ENCODE results near the gene MYO16.

Gene MYO16

DNA sequence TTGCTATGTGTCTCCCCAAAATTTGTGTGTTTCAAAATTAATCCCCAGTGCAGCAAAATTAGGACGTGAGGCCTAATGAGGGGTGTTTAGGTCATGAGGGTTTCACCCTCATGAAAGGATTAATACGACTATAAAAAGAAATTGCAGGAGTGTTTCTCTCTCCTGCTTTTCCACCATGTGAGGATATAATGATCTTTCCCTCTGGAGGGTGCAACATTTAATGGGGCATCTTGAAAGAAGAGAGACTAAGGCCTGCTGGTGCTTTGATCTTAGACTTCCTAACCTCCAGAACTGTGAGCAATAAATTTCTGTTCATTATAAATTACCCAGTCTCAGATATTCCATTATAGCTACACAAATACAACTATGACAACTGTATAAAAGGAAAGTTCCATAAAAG lies 183.2 kb downstream of the MYO16 start:
- DNase-seq: no peak

DNA sequence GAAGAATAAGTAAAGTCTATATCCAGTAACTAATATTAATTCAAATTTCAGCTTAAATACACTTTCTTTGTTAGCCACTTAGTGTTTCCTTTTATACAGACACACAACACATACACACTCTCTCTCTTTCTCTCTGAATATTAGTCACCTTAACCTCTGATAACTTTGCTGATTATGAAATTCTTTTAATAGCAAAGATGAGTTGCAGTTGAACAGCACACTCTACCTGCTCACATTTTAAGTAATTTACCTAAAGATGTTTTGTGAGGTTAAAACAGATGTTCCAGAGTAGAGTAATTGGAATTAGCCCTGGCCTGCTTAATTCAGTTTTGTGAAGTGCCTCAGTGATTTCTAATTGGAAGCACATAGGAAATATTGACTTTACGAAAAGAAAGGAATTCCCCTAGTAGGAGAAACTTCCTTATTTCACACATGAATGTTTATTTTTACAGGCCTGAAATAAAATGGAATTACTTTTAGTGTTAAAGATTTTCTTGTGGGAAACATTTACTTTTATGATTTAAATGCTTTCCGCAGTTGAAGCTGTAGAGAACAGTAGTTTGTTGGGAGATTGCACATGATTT lies 184.3 kb downstream of the MYO16 start:
- no peak for DNase-seq

DNA sequence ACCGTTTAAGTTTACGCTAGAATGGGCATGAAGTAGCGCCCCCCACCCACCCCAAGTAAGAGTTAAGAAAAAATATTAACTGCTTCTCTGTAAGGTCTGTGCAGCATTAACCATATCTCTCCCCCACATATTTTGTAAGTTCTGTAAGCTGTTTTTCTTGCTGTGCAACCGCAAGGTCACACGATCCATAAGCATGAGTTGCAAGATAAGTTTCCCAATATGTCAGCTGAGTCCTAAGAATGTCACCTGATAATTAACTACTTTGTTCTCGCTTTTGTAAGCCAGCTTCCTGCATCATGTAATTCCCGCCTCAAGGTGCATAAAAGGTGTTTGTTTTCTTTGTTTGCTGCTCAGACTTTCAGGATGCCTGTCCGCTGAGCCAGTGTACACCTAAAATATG lies 187.0 kb downstream of the MYO16 start:
- DNase-seq: no peak

DNA sequence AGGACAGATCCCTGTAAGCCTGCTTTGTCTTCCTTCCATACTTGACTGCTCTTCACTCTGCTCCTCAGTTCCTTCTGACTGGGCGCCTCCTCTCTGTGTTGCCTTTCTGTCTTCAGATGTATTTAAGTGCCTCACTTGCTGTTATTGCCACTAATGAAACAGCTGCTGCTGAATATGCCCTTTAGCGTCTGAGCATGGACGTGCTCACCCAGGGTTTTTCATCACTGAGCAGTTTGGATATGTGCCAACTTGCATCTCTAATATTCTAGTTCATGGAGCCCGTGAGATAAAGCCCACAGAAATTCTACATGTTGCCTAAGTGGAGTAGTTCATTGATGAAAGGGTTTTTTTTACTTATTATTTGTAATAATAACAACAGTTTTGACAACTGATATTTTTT lies 198.2 kb downstream of the MYO16 start:
- no peak for DNase-seq

DNA sequence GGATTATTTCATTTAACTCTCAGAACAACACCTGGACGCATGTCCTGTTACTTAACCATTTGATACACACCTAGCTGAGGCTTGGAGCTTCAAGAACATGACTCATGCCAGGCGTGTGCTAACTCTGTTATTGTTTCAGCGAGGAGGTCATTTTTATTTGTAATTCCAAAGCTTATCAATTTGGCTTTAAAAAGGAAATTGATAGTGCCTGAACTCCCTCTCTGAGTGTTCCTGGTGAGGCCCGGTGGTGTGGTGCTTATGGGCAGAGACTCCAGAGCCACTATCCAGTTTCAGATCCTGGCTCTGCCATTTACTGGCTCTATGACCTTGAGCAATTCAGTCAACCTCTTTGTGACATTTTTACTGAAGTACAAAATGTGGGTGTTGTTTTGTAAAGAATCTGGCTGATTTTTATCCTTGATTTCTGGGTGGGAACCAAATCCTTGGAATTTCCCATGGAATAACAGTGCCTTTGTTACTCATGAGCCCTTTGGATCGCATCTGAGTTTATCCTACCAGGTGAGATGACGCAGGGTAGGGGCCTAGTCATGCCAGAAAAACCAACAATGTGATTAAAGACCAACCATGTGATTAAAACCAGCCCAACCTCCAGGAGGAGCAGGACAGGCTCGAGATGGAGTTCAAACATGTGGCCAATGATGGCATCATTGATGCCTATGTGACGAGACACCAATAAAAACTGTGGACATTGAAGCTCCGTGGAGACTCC lies 198.8 kb downstream of the MYO16 start:
- no peak for DNase-seq

DNA sequence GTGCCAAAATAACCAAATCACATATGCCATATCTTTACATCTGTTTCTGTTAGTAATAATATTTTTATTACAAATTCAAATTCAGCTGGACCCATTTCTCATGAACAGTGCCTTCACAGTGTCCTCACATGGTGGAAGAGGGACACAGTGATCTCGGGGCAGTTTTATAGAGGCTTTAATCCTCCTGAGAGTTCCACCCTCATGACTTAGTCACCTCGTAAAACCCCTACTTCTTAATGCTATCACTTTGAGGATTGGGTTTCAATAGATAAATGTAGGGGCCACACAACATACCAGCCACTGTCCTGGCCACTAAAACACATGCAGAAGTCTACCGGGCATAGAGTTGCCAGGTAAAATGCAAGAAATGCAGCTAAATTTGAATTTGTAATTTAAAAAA lies 201.5 kb downstream of the MYO16 start:
- no peak for DNase-seq

DNA sequence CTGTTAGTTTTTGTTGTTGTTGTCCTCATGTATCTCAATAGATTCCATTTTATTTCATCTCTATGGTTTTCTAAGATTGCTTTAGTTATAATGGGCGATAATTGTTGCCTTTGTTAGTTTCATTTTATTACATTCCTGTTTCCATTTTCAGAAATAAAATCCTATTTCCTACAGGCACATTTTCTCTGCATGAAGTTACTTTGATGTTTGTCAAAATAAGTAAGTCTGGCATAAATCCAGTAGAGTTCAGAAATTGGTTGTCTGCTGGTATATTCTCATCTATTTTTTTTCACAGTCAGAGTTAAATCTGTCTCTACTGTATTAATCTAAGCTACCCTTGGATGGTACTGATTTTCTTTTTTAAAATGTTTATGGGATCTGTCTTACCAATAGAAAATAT lies 204.1 kb downstream of the MYO16 start:
- no peak for DNase-seq

DNA sequence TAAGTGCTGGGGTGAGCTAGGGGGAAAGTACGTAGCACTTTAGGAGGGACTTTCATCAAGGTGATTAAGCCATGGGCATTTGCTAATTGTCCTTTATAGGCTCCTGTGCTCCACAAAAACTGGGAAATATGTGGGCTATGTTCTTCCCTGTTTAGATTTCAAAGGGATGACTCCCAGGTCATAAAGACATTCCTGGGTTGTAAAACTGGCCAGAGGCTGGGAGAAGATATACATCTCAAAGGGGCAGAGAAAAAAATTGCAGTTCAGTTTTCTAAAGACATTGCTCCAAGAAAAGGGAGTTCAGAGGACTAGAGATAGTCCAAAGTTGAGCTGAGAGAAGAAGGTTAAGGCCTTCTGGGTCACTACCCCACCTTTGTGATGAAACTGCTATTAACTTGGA lies 204.8 kb downstream of the MYO16 start:
- DNase-seq: no peak

DNA sequence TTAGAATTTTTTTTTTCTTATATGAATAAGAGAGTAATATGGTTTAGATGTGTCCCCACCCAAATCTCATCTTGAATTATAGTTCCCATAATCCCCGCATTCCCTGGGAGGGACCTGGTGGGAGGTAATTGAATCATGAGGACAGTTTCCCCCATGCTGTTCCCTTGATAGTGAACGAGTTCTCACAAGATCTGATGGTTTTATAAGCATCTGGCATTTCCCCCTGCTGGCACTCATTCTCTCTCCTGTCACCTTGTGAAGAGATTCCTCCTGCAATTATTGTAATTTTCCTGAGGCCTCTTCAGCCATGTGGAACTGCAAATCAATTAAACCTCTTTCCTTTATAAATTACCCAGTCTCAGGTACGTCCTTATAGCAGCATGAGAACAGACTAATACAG lies 205.7 kb downstream of the MYO16 start:
- DNase-seq: no peak

DNA sequence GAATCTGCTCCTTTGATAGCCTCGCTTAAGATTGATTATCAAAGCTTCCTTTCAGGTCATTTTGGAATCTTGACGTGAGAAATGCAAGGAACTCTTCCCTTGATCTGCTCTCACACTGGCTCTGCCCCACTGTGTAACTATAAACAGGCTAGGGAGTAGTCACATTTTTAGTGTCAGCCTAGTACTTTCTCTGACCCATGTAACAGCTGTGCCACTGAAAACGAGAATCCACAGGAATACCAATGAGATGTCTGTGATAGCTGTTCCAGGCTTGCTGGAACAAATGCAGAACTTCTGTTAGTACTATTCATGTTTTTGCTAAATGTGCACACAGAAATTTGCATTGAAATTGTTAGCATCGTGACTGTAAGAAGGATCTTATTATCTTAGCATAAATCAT lies 221.3 kb downstream of the MYO16 start:
- no peak for DNase-seq

DNA sequence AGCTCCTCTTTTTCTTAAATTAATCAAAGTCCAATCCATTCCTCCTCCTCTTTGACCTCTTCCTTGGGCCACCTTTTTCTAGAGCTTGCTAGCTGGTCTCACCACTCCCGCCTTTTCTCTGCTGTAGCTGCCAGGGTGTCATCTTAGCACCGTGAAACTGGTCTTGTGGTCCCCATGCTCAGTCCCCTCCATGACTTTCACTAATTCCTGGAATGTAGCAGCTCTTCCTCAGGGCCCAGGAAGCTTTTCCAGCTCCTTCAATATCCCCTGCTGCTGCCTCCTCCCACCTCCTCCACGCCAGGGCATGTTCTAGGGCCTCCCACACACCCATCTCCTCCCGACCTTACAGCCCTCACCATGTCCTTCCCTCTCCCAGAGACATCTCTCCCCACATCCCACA lies 222.2 kb downstream of the MYO16 start:
- DNase-seq: no peak

DNA sequence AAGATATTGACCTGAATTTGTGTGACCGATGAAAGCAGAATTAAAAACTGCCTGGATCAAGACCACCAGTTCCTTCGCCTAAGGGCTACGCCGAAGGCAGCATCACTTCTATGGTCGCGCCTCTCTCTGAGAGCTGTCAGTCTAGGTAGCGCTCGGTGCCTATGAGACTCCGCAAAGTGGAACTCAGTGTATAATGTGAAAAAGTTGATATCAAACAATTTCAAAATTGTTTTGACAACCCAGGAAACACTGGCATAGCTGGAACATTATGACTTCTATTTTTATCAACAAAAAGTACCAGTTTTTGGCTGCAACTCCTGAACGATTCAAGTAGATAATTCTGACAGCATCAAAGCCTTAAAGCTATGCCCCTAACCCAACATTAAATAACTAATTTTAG lies 223.6 kb downstream of the MYO16 start:
- no peak for DNase-seq

DNA sequence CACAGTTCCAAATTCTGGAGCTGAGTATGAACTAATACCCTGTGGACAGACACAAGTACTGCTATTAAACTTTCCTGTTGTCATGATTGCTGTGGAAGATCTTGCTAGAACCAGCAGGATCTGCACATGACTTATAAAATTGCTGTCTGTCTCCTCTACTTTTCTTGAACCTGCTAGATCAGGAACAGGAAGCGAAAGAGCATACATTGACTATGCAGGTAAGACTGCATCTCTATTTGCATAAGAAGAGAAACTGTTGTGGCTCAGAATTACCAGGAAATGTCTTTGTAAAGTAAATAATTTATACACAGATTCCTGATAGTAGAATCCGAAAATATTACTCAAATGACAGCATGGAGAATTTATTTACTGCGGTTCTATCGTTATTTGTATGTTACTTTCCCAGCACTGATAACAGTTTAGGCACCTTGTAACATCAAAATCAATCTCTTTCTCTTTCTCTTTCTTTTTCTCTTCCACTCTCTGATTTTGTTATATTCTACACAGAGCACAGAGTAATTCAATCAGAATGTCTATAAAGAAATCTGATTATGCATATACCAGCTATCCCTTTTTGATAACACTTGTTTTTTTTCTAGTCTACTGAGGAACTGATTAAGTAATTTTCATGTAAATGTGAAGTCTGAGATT lies 226.5 kb downstream of the MYO16 start:
- no peak for DNase-seq

DNA sequence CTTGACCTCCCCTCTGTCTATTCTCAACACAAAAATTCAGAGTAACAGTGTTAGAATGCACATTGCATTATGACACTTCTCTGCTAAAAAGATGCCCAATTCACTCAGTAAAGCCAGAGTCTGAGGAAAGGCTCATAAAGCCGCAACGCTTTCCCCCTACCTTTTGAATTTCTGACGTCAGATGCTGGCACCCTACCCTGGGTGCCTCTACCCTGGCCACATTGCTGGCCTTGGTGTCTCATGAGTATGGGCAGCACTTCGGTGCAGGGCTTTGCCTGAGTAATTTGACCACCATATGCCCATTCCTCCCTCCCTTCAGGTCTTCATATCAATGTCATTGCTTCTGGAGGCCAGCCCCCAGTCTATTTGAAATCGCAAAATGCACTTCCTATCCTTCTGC lies 229.3 kb downstream of the MYO16 start:
- no peak for DNase-seq

DNA sequence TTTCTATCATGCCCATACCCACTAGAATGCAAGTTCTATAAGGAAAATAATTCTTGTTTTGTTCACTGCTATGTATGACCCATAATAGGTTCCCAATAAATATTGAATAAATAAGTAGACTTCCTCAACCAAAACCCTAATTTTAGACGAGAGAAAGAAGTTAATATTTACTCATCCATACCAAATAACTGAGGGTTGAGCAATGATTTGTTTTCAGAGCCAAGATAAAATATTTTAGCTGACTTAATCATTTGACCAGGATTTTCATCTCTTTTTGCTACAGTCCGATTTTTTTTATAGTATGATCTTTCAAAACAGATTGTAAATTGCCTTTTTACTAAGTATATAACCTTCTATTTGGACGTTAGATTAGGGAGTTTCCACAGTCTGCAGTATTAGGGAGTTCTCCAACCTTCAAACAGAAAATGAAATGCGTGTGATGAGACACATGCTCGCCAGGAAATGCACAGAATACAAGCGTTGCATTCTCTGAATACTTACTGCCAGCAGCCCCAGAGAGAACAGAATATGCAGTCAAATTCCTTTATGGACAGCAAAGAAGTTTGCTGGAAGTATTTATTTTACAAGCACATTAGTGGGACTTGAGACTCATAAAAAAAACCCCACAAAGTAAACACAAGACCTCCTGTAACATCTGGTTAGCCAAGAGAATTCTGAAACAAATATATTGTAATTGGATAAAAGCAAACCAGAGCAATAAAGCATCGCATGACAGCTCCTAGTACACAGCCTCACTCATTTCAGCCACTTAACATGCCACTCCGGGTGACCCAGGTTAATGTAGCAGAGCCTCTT lies 230.0 kb downstream of the MYO16 start:
- no peak for DNase-seq

DNA sequence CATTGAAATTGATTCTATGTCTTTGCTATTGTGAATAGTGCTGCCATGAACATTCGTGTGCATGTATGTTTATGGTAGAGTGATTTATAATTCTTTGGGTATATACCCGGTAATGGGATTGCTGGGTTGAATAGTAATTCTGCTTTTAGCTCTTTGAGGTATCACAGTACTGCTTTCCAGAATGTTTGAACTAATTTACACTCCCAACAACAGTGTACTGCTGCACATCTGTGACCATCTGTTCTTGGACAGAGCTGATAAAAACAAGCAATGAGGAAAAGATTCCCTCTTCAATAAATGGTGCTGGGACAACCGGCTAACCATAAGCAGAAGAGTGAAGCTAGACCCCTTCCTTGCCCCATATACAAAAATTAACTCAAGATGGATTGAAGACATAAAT lies 231.0 kb downstream of the MYO16 start:
- no peak for DNase-seq

DNA sequence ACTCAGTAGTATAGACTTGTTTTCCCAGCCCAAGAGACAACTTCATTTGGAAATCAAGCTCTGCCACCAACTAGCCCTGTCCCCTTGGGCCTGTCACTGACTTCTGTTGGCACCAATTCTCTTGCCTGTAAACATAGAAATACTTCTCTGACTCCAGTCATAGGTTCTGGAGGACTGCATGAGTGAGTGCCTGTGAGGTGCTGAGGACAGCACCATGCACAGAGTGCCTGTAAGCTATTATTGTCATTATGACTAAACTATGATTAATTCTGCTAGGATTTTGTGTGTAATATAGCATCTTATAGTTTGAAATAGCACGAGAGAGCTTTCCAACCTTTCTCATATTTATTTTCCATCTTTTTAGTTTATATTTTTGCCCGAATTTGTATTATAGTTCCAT lies 247.9 kb downstream of the MYO16 start:
- DNase-seq: no peak

DNA sequence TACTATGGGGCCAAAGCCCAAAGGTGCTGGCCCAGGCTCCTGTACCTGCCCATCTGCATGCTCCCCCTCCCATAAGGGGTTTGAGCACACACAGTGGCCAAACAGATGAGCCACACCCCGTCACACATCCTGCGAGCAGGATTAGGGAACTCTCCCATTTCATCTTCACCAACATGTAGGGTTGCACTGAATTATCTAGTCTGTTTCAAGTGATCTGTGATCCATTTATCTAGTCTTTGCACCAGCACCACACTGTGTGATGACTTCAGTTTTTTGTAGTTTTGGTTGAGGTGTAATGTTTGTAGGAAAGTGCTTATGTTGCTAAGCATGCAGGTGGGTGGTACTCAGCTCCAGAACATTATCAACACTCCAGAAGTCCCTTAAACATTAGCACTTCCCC lies 249.3 kb downstream of the MYO16 start:
- no peak for DNase-seq

DNA sequence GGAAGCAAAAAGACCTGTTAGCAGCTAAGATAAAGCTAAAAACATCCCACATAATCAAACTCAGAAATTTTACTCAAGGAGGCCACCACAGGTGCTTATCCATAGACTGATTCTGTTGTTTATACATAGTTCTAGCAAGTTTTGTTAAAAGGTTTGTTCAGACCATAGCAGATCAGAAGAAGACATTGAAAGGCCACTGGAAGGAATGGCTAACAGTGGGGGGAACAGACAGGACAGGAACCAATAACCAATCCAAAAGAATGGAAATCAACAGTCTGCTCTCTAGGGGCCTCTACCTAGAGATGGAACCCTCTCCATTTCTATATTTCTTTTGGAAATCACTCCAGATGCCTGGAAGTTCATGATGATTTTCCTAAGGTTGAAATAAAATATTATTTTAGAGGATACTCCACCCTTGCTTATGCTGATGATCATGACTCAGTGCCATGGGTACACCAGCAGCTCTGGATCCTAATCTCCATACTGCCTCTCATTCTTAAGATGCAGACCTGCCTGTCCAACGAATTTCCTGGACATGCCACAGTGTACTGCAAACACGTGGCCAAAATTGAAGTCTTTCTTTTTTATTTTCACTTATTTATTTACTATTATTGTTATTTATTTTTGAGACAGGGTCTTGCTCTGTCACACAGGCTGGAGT lies 260.0 kb downstream of the MYO16 start:
- no peak for DNase-seq

DNA sequence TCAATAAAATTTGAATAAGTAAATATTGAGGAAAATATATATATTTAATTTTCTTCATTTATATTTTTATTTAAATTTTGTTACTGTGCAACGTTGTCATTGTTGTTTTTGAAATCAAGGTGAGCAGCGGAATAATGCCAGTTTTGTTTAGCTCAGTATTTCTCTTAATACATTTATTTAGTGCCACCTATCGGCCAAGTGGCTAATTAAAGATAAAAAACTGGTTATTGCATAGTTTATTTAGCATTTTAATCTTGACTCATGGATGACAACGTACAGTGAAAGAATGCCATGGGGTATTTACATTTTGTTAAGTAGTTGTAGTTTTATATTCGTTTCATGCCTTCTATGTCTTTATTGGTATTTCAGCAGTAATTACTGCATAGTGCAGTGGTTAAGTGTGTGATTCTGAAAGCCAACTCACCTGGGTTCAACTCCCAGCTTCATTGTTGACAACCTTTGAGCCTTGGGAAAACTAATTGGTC lies 265.9 kb downstream of the MYO16 start:
- DNase-seq: peak; percentile 77

DNA sequence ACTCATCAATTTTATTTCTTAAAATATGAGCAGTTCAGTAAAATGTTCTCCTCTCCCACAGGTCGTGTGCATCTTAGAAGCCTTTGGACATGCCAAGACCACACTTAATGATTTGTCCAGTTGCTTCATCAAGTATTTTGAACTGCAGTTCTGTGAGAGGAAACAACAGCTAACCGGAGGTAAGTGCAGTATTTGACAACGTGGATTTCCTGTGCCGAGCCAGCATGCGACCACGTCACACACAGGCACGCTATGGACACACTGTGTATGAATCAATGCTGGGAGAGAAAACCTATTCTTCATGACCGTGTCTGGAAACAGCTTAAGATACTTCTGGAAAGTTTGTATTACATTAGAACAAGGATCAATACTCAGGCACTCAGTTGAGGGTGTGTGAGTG lies 268.5 kb downstream of the MYO16 start:
- no peak for DNase-seq

DNA sequence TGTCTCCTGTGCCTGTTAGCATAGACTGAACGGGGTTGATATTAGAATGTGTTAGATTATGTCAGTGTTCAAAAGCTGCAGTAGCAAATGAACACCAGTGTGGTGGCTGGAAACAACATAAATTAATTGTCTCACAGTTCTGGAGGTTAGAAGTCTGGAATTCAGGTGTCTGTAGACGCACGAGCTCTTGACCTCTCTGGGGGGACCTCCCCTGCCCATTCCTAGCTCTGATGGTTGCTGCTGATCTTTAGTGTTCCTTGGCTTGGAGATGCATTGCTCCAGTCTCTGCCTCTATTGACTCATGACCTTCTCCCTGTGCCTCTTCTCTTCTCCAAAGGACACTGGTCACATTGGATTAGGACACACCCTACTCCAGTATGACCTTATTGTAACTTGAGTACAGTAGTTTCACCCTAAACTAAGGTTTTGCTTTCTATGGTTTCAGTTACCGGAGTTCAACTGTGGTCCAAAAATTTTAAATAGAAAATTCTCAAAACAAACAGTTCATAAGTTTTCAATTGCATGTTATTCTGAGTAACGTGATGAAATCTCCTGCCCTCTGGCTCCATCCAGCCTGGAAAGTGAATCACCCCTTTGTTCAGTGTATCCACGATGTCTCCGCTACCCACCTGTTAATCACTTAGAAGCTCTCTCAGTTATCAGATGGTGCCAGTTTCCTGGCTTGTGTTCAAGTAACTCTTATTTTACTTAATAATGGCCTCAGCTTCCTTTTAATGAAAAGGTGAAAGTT lies 273.2 kb downstream of the MYO16 start:
- DNase-seq: no peak
